ENCODE data around the gene MYRF.

Gene MYRF

DNA sequence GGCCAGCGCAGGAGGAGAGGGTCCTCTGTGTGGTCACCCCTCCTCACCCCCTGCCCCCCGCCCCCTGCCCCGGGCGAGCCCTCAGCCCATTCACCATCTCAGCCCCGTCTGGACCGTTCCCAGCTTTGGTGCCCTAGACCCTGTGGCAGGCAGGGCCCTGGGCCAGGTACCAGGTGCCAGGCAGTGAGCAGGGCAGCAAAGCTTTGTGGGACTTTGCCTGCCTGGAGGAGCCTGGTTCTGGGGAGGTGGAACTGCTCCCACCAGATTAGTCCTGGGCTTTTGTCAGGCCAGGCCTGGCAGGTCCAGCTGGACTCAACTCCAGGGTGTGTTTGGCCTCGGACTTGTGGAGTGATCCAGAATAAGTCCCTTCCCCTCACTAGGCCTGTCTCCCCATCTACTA, 13.7 kb upstream of the MYRF start:
- no peak for DNase-seq
- no peak for TF ChIP-seq GATA1 (IDR thresholded peaks at IDR 0.05; ENCODE audit: low read depth, low read length)

DNA sequence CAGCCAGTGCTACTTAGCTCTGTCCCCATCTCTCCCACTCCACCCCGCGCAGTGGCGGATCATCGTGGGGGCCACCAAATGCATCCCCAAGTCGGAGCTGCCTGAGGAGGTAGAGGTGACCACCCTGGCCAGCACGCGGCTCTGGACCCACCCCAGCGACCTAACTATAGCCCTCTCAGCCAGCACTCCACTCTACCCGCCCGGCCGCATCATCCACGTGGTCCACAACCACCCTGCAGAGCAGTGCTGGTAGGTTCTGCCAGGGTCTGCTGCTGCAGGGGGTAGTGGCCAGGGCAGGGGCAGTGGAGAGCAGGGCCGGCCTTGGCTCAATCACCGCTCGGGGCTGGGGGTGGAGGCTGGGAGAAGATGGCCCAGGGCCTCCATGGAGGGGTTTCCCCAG, 13.0 kb upstream of the MYRF start:
- no peak for TF ChIP-seq GATA1 (IDR thresholded peaks at IDR 0.05; ENCODE audit: low read depth, low read length)
- TF ChIP-seq POLR2A (IDR thresholded peaks at IDR 0.05; ENCODE audit: low read length): no peak

GRCh38 chr11:61739966-61740365, 12.5 kb upstream of the MYRF start:
- TF ChIP-seq GATA1 (IDR thresholded peaks at IDR 0.05; ENCODE audit: low read depth, low read length): no peak
- TF ChIP-seq POLR2A (IDR thresholded peaks at IDR 0.05; ENCODE audit: low read length): no peak
- DNase-seq: no peak

More for the DNA sequence above, 13.0 kb upstream of the MYRF start:
- DNase-seq: no peak

GRCh38 chr11:61742391-61742790, 10.0 kb upstream of the MYRF start:
- TF ChIP-seq POLR2A (IDR thresholded peaks at IDR 0.05; ENCODE audit: low read length) (no peak), GATA1 (IDR thresholded peaks at IDR 0.05; ENCODE audit: low read depth, low read length) (no peak)
- DNase-seq: no peak

DNA sequence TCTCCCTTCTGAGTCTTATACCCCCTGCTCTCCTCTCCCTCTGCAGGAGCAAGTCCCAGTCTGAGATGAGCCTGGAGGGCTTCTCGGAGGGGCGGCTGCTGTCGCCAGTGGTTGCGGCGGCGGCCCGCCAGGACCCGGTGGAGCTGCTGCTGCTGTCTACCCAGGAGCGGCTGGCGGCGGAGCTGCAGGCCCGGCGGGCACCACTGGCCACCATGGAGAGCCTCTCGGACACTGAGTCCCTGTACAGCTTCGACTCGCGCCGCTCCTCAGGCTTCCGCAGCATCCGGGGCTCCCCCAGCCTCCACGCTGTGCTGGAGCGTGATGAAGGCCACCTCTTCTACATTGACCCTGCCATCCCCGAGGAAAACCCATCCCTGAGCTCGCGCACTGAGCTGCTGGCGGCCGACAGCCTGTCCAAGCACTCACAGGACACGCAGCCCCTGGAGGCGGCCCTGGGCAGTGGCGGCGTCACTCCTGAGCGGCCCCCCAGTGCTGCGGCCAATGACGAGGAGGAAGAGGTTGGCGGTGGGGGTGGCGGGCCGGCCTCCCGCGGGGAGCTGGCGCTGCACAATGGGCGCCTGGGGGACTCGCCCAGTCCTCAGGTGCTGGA, 8.8 kb upstream of the MYRF start:
- no peak for DNase-seq
- no peak for TF ChIP-seq GATA1 (IDR thresholded peaks at IDR 0.05; ENCODE audit: low read depth, low read length)
- TF ChIP-seq POLR2A (IDR thresholded peaks at IDR 0.05; ENCODE audit: low read length): no peak

DNA sequence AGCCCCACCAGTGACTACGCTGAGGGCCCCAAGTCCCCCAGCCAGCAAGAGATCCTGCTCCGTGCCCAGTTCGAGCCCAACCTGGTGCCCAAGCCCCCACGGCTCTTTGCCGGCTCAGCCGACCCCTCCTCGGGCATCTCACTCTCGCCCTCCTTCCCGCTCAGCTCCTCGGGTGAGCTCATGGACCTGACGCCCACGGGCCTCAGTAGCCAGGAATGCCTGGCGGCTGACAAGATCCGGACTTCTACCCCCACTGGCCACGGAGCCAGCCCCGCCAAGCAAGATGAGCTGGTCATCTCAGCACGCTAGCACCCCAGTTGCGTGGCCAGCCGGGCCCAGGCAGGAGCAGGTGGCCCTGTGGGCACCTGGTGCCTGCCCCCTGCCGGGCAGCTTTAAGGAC, 8.3 kb upstream of the MYRF start:
- no peak for DNase-seq
- TF ChIP-seq GATA1 (IDR thresholded peaks at IDR 0.05; ENCODE audit: low read depth, low read length) (no peak), POLR2A (IDR thresholded peaks at IDR 0.05; ENCODE audit: low read length) (no peak)

DNA sequence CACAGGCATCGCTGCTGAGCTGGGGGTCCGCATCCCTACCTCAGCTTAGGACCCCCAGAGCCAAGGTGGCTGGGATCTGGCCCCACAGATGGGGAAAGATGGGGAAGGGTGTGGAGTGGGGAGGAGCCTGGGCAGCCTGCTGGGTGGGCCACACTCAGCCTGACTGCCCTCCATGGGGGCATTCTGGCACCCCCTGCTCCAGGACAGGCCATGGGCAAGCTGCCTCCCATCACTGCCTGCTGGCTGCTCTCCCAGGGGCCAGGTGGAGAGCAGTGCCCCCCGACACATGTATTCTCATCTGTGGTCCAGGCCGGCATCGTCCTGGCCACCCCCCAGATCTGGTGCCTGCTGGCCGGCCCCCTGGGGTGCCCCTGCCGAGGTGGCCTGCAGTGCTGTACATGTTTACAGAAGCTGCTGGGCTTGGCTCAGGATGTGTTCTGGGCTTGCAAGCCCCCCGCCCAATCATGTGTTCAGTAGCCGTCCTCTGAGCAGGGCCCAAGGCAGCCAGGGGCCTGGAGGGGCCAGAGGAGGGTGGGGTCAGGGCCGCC, 7.8 kb upstream of the MYRF start:
- TF ChIP-seq GATA1 (IDR thresholded peaks at IDR 0.05; ENCODE audit: low read depth, low read length) (no peak), POLR2A (IDR thresholded peaks at IDR 0.05; ENCODE audit: low read length) (no peak)

DNA sequence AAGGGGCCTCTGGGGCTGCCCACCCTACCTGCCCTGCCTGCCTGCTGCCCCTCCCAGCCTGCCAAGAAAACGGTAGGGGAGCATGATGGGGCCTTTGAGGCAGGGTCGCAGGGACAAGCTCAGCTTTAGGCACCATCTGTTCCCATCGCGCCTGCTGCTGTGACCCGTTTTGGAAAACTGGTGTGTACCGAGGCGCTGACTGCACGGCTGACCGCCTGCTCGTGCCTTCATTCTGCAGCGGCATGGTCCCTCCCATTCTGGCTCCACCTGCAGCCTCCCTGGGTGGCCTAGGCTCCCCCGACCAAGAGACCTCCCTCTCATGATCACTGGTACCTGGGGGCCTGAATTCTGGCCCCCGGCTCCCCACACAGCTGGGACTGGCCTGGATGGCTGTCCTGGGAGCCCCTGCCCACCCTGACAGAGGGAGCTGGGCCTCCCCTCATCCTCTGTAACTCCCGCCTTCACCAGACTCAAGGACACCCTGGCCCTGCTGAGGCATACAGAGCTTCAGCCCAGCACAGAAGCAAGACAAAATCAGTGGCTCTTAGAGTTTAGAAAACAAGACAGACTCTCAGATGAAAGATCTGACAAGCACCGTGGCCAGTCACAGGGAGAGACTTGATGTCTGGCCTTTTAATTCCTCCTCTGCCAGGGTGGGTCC, 6.5 kb upstream of the MYRF start:
- no peak for DNase-seq
- TF ChIP-seq POLR2A (IDR thresholded peaks at IDR 0.05; ENCODE audit: low read length) (no peak), GATA1 (IDR thresholded peaks at IDR 0.05; ENCODE audit: low read depth, low read length) (no peak)

More for the DNA sequence above, 7.8 kb upstream of the MYRF start:
- no peak for DNase-seq

GRCh38 chr11:61746442-61747191, 5.8 kb upstream of the MYRF start:
- DNase-seq: no peak
- no peak for TF ChIP-seq POLR2A (IDR thresholded peaks at IDR 0.05; ENCODE audit: low read length)
- TF ChIP-seq GATA1 (IDR thresholded peaks at IDR 0.05; ENCODE audit: low read depth, low read length): no peak

- peak; percentile 70 to 79 for DNase-seq
- TF ChIP-seq POLR2A (IDR thresholded peaks at IDR 0.05; ENCODE audit: low read length): no peak
Measured at GRCh38 chr11:61747192-61747966, 5.1 kb upstream of the MYRF start.

DNA sequence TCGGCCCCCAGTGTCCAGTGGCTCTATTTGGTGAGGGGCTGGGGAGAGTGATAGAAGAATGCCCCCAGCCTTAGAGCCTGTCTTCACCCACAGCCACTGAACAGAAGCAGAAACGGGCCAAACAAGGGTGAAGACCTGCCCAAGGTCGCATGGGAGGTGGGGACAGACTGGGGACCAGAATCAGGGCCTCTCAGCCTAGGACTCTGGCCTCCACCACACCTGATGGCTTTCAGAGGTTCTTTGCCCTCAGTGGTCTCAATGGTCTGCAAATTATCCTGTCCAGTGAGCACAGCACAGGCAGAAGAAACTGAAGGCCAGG, 4.5 kb upstream of the MYRF start:
- TF ChIP-seq GATA1 (IDR thresholded peaks at IDR 0.05; ENCODE audit: low read depth, low read length): no peak
- TF ChIP-seq POLR2A (IDR thresholded peaks at IDR 0.05; ENCODE audit: low read length): no peak
- DNase-seq: no peak

GRCh38 chr11:61749591-61750217, 2.7 kb upstream of the MYRF start:
- TF ChIP-seq POLR2A (IDR thresholded peaks at IDR 0.05; ENCODE audit: low read length) (no peak), GATA1 (IDR thresholded peaks at IDR 0.05; ENCODE audit: low read depth, low read length) (no peak)
- DNase-seq: peak; percentile 13 to 31

DNA sequence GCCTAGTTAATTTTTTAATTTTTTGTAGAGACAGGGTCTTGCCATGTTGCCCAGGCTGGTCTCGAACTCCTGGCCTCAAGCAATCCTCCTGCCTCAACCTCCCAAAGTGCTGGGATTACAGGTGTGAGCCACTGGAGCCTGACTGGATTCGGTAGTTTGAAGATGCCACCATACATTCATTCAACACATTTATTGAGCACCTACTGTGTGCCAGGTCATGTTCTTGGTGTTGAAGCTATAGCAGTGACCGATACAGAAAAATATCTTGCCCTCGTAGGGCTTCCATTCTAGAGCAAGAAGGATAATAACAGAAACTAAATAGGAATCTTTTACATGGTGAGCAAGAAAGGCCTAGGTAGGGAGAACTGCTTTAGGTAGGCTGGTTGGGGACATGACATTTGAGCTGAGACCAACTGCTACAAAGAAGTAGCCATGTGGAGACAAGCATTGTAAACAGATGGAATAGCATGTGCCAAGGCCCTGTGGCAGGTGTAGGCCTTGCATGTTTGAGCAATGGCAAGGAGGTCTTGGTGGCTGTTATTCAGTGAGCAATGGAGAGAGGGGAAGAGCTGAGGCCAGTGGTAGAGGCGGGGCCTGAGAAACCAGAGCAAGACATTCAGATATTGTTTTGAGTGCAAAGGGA, 1.7 kb upstream of the MYRF start:
- no peak for TF ChIP-seq GATA1 (IDR thresholded peaks at IDR 0.05; ENCODE audit: low read depth, low read length)
- no peak for TF ChIP-seq POLR2A (IDR thresholded peaks at IDR 0.05; ENCODE audit: low read length)
- DNase-seq: no peak

Measured in erythroblast (primary cell).